NCI-H1048 (cell line): ENCODE measurements around the gene TRAPPC4.
"Not testable (repeated sequence)": the region's sequence is repeated elsewhere in the genome, so short reads cannot be mapped to it uniquely, and the experiment has no call there.

Experiments
- DNase-seq: peaks from one replicate; lab custom pipeline; 2025; lab: John Stamatoyannopoulos, UW

Gene TRAPPC4

DNA sequence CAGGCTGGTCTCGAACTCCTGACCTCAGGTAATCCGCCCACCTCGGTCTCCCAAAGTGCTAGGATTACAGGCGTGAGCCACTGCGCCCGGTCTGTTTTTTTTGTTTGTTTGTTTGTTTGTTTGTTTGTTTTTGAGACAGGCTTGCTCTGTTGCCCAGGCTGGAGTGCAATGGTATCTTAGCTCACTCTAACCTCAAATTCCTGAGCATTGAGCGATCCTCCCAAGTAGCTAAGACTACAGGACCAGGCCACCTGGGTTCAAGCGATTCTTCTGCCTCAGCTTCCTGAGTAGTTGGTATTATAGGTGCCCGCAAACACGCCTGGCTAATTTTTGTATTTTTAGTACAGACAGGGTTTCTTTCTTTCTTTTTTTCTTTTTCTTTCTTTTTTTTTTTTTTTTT, 14.9 kb downstream of the TRAPPC4 start:
- not testable (repeated sequence) for DNase-seq

DNA sequence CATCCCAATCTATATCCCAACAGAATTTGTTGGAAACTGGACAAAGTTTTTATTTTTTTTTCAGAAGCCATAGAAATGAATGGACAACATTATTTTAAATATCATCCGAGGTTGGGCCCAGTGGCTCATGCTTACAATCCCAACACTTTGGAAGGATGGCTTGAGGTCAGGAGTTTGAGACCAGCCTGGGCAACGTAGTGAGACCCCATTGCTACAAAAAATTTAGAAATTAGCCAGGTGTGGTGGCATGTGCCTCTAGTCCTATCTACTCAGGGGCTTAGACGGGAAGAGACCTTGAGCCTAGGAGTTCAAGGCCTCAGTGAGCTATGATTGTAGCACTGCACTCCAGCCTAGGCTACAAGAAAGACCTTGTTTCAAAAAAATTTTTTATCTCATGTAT, 16.2 kb downstream of the TRAPPC4 start:
- DNase-seq: no peak

DNA sequence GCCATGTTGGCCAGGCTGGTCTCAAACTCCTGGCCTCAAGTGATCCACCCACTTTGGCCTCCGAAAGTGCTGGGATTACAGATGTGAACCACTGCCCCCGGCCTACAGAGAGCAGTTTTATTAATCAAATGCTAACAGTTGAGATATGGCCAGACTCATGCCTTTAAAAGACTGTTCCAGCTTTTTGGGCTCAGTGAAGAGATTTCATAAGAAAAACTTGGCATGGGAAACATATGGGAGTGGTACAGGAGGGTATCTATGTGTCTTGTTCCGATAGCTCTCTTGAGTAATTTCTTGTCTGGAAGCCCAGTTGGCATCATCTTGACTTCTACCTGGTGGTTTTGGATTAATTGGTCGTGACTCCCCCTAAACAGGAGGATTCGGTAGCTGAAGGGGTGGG, 20.3 kb downstream of the TRAPPC4 start:
- no peak for DNase-seq

DNA sequence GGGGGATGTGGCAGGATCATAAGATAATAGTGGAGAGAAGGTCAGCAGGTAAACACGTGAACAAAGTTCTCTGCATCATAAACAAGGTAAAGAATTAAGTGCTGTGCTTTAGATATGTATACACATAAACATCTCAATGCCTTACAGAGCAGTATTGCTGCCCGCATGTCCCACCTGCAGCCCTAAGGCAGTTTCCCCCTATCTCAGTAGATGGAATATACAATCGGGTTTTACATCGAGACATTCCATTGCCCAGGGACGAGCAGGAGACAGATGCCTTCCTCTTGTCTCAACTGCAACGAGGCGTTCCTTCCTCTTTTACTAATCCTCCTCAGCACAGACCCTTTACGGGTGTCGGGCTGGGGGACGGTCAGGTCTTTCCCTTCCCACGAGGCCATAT, 20.9 kb downstream of the TRAPPC4 start:
- DNase-seq: not testable (repeated sequence)

DNA sequence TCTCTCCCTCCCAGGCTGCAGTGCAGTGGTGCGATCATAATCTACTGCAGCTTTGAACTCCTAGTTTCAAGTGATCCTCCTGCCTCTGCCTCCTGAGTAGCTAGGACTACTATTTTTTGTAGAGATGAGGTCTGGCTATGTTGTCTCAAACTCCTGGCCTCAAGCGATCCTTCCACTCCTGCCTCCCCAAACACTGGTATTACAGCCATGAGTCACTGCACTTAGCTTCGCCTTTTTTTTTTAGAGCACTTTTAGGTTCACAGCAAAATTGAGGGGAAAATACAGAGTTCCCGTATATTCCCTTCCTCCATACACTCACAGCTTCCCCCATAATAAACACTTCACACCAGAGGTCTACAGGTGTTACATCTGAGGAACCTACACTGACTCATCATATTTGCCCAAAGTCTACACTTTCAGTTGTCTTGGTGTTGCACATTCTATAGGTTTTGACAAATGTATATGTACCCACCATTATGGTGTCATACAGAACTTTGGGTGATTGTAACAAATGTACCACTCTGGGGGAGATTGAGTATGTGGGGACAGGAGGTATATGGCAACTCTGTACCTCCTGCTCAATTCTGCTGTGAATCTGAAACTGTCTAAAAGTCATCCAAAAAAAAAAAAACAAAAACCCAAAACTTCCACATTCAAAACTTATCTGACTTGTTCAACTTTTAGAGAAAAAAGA, 23.4 kb downstream of the TRAPPC4 start:
- no peak for DNase-seq

DNA sequence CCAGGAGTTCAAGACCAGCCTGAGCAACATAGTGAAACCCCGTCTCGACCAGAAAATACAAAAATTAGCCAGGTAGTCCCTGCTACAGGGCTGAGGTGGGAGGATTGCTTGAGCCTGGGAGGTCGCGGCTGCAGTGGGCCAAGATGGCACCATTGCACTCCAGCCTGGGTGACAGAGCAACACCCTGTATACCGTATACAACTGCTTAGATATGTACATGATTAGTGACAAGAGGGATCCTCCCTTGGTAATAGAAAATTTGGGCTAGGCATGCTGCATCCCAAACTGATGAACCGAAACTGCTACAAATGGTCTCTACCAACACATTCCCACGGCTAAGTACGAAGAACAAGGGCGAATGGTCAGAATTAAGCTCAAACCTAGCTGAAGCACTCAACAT, 24.4 kb downstream of the TRAPPC4 start:
- no peak for DNase-seq

DNA sequence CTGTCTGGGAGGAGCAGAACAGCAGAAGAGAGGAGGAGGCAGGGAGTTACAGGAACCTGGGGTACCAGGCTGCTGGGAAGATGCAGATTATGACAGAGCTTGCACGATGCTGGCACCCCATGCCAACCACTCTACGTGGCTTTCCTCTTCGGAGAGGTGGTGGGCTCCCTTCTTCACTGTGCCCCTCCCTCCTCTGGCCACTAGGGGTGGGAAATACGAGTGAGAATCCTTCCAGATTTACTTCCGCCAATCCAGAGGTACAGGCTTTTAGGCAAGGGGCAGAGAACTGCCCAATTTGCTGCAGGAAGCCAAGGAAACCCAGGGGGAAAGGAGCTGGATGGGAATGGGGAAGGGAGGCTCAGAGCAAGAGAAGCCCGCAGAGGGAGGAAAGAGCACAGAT, 26.1 kb downstream of the TRAPPC4 start:
- no peak for DNase-seq

DNA sequence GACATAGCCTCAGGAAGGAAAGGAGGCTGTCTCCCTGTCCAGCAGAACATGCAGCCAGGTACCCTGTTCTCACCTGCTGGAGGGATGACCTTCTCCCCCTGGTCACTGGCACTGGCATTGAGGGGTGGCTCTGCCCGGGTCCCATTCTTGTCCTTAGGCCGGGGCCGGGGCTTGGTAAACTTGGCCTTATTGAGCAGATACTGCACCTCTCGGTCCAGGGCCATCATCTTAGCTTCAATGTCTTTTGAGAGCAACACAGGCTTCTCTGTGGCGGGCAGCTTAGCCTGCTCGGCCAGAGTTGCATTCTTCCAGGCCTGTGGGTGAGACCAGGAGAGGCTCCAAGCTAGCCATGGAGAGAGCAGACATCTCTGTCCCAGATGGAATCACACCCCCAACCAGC, 27.9 kb downstream of the TRAPPC4 start:
- DNase-seq: no peak

DNA sequence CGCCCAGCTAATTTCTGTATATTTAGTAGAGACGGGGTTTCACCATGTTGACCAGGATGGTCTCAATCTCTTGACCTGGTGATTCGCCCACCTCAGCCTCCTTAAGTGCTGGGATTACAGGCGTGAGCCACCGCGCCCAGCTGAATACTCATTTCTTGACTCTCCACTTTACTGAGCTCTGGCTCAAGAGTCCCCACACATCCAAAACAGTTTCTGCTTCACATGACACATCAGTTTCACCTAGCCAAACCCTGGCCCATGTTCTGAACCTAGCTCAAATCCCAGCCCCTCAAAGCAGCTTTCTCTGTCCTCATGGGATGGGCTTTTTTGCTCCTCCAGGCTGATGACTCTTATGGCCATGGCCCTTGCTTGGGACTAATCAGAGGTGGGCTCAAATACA, 28.6 kb downstream of the TRAPPC4 start:
- no peak for DNase-seq

DNA sequence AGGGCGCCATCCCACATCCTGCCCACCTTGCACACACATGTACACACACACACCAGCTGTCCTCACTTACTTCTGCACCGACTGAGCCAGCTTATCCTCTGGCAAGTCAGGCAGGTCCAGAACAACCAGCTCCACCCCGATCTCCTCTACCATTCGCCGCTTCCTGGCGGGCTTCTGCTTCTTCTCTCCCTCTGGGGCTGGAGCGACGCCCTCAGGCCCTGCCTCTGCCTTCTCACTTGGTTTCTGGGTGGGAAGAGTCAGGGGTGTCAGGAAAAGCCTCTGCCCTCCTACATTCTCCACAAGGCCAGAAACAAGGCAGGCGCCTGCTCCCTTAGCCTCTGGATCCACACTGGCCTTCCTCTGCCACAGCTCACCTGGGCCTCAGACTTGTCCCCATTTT, 30.1 kb downstream of the TRAPPC4 start:
- no peak for DNase-seq

DNA sequence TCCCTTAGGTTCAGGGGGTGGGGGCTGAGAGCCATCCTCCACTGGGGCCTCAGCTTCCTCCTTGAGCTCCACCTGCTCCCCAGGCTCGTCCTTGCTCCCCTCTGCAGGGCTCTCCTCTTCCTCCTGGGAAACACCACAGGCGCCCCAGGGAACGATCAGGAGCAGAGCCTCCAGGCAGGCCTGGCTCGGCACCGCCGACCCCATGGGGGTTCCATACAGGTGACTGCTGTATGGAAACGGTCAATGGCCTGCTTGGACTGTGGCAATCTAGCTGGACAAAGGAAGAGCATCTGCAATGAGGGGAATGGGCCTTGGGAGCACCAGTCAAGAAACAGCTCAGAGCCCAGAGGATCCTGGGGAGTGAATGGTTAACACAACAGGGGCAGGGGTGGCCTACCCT, 30.5 kb downstream of the TRAPPC4 start:
- no peak for DNase-seq

DNA sequence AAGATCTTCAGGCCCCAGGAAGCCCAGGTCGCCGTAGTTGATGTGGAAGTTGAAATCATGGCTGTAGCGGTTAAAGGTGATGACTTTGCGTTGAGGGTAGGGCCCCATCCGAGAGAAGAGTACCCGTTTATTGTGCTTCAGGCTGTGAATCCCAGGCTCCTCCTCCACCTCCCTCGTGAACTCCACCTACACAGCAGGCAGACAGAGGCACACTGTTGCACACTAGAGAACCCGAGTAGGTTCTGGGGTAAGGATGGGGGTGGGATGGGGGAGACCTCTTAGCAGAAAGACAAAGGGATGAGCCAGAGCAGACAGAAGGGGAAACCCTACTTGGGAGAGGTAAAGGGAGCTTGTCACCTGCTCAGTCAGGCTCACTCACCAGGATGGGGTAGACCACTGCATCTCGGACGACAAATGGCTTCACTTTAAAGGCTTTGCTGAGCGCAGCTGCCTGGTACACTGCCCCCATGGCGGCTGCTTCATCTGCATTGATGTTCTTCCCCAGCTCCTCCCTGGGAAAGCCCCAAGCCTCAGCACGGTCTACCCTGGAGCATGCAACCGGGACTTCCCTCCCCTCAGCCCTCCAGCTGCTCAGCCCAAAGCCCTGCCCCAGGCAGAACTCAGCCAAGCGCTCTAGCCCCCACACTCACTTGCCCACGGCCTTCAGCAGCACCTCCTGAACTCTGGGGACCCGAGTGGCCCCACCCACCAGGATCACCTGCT, 33.0 kb downstream of the TRAPPC4 start:
- DNase-seq: no peak

DNA sequence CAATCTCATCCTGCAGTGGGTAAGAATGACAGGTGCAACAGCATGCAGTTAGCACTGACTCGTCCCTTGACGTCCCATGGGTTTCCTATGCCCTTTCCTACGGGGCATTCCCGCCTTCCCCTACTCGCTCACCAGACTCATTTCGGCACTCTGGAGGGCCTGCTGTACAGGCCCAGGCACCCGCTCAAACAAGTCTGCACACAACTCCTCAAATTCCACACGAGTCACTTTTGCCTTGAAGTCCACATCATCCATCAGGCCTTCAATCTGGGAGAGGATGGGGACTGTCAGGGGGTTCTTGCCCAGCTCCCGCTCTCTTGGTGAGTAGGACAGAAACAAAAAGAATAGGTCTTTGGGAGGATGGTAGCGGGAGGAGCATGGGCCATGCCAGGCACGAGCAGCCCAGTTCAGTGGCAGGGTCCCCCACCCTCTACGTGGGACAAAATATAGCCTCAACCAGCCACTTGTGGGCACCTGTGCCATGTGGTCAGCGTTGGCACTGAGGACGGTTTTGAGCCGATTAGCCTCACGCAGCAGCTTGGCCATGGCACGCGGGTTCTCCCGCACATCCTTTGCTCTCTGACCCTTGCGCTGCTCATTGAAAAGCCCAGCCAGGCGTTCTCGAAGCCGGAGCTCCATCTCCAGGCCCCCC, 33.7 kb downstream of the TRAPPC4 start:
- no peak for DNase-seq

DNA sequence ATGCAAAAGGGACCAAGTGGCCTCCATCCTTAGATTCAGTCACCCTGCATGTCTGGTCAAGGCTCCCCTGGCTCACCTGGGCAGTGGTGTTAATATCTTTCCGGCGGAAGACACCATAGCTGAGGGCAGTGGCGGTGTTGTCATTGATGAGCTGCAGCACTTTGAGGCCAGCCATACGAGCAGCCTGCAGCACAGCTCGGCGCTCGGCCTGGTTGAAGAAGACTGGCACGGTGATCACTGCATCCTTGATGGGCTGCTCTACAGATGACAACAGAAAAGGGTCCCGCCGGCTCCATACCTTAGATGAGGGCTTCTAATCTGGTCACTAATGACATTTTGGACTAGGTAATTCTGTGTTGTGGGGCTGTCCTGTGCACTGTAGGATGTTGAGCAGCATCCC, 35.9 kb downstream of the TRAPPC4 start:
- DNase-seq: no peak

DNA sequence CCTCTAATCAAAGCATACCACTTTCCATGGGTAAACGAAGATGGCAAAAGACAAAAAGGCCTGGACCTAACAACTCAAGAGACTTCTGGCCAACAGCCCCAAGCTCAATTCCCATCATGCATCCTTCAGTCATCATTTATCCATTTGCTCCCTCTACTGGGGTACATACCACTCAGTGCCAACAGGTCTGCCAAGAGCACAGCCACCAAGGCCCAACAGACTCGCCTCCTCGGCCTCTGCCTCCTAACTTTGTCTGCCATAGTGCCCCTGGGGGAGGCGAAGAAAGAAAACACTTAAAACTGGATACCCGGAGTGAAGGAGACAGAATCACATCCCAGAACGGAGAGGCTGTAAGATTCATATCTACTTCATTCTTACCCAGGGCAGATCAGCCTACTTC, 37.3 kb downstream of the TRAPPC4 start:
- no peak for DNase-seq

DNA sequence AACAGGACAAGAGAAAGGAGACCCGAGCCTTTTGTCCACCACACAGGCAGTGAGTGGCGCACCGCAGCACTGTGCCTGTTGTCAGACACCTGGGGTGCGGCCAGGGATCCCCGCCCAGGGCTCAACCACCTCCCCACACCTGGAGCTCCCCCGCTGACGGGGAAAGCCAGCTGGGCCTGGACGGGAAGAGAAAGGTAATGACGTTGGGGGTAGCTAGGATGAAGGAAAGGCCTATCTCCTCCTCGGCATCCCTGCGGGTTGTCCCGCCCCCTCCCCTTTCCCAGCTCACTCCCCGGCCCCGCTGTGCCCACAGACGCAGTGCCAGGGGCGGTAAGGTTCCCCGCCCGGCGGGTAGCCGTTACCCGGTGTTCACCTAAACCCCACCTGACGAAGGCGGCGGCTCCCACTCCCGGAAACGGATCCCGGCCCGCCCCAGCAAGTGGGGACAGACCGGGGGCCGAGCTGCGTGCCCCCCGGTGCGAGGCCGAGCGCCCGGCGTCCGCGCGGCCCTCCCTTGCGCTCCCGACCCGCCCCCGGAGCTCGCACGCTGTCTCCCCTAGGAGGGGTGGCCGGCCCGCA, 37.9 kb downstream of the TRAPPC4 start:
- no peak for DNase-seq

DNA sequence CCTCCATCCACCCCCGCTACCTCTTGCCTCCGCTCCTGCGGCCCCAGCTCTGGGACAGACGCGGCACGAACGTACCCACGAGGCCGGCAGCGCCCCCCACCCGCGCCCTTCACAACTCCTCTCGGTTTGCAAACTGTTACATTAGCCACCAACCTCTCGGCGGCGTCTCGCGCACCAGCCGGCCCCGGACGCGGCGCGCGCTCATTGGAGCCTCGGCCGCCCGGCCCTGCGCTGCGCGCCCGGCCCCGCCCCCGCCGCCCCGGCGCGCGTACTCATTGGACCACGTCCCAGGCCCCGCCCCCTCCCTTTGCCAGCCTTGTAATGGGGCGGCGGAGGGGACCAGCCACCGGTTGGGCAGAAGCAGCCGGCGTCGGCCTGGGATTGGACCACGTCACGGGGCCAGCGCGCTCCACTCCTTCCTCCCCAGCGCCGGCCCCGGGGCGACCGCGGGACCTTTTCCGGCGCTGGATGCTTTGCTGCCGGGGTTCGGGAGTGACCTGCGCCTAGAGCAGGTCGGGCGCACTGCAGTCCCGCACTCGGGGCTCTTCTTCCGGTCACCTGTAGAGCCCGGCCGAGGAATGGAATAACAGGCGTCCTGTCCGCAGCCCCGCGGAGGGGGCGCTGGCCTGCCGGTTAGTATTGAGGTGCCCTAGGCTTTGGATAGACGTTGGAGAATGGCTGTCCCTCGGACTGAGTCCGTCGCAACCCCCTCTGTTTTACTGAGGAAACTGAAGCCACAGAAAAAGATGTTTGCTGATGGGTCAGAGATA, 38.6 kb downstream of the TRAPPC4 start, which contains the start of gene HYOU1:
Gene HYOU1 (minus strand): TSS at position 206 of the 770 bp plus-strand sequence. CDS start 1,045 bp downstream, outside the sequence.
- DNase-seq: peak; percentile 97

DNA sequence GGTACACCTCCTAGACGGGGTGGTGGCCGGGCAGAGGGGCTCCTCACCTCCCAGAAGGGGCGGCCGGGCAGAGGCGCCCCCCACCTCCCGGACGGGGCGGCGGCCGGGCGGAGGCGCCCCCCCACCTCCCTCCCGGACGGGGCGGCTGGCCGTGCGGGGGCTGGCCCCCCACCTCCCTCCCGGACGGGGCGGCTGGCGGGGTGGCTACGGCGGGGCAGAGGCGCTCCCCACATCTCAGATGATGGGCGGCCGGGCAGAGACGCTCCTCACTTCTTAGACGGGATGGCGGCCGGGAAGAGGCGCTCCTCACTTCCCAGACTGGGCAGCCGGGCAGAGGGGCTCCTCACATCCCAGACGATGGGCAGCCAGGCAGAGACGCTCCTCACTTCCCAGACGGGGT, 40.6 kb downstream of the TRAPPC4 start:
- DNase-seq: not testable (repeated sequence)

DNA sequence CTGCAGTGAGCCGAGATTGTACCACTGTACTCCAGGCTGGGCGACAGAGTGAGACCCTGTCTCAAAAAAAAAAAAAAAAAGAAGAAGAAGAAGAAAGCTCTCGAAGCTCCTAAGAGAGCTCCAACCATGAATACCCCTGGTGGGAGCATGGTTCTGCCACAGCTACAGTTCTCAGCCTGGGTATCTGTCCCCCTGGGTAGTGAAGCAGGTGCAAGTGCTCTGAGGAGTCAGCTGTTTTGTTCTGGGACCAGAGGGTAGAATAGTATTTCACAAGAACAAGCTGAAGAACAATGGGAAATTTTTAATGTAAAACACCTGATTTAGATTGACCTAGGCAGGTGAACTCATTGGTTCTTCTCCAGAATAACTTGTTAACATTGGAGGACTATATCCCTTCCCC, 42.7 kb downstream of the TRAPPC4 start:
- DNase-seq: no peak

DNA sequence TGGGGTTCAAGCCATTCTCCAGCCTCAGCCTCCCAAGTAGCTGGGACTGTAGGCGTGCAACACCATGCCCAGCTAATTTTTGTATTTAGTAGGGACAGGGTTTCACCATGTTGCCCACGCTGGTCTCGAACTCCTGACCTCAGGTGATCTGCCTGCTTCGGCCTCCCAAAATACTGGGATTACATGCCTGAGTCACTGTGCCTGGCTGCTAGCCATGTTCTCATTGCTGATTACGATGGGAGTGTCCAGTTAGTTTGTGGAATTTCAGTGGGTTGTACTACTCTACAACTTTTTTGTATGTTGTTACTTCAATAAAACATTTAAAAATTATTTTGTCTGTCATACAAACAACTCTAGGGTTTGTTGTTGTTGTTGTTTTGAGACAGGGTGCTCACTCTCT, 44.2 kb downstream of the TRAPPC4 start:
- DNase-seq: no peak

DNA sequence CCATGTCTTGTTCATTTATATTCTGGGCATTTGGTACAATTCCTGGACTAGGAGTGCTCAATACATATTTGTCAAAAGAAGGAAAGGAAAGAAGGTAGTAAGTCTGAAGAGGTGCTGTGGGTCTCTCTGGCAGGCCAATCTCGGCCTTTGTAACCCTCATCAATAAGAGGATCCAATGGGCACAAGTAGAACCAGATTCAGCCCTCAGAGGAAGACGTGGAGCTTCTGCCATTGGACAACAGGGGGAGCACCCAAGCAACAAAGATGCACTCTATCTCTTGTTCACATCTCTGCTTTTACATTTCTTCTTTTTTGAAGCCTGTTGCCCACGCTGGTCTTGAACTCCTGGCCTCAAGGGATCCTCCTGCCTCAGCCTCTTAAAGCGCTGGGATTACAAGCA, 46.8 kb downstream of the TRAPPC4 start:
- DNase-seq: no peak
